Peyer's patch (tissue), 4 donors: Measurements from ENCODE around the gene ANKRD53. TPM values are rescaled to one million over a fixed set of nuclear protein-coding genes. Genes with fewer than 3 reads are reported as not detected.
"Not testable (repeated sequence)": the region's sequence is repeated elsewhere in the genome, so short reads cannot be mapped to it uniquely, and the experiment has no call there.

Source experiments
- DNase-seq, 3 donors: peaks; one replicate each; pipeline ENCODE4 v3.0.0-alpha.2; 2017 to 2019
- H3K27ac ChIP-seq, 4 donors: fragments of 200-600 bp; sonication (generic); one replicate each; pipeline ENCODE4 v1.5.1; 2016 to 2019
- H3K27me3 ChIP-seq, 2 donors: fragments of 200-600 bp; sonication (generic); one replicate each; pipeline ENCODE4 v1.5.1; 2019
- H3K36me3 ChIP-seq, 3 donors: fragments of 200-600 bp; sonication (generic); one replicate each; pipeline ENCODE4 v1.5.1; 2016 to 2019
- H3K4me1 ChIP-seq, 4 donors: fragments of 200-600 bp; sonication (generic); one replicate each; pipeline ENCODE4 v1.5.1; 2016 to 2019
- H3K4me3 ChIP-seq, 4 donors: fragments of 200-600 bp; sonication (generic); 1 replicate in 3 of 4; 2 replicates in 1 of 4; pipeline ENCODE4 v1.5.1; 2016 to 2019; ENCODE audit warnings: mild to moderate bottlenecking in 1 of 4
- H3K9me3 ChIP-seq, 4 donors: fragments of 200-600 bp; sonication (generic); one replicate each; pipeline ENCODE4 v1.5.1; 2016 to 2019; ENCODE audit warnings: mild to moderate bottlenecking in 1 of 4
- POLR2A ChIP-seq, 2 donors: fragments of 450-650 bp; IDR thresholded peaks; one replicate each; pipeline ENCODE4 v1.5.1; 2017; ENCODE audit warnings: antibody characterized with exemption in 2 of 2, mild to moderate bottlenecking in 2 of 2, moderate library complexity in 2 of 2
- total RNA-seq, 4 donors: library from RNA; depleted of rRNA; stranded (reverse); fragments of >200 nt; gene quantifications; one replicate each; pipeline ENCODE4 v1.1.0, GENCODE V29; 2016
- TF ChIP-seq, protein P1 (sequence below), 6 experiments: fragments of 450-650 bp in 4 of 6; fragments of 200-600 bp in 2 of 6; sonication (generic) in 1 of 6; IDR thresholded peaks; one replicate each; pipeline ENCODE4 v1.5.1; 2017 to 2019; ENCODE audit warnings: antibody characterized with exemption in 6 of 6, mild to moderate bottlenecking in 3 of 6, moderate library complexity in 1 of 6

ANKRD53 gene
- total RNA-seq, 4 donors from 2014 or later, result 3.5 TPM; not detected in 3

DNA sequence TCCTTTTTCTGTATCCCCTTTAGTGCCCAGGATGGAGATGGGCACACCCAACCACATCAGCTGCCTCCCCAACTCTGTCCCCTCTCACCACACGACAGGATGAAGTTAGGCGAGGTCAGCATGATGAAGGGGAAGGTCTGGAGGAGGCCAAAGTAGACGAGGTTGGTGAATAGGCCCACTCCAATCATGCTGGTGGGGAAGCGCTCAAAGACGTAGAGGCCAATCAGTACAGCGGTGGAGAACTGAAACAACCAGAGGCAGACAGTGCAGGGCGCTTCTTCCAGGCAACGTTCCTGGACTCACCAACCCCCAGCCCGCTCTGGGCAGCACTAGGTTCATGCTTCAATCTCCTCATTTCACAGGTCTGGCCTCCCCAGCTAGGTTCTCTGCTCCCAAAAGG lies 13.3 kb downstream of the ANKRD53 start:
- no peak for TF ChIP-seq POLR2A (IDR thresholded peaks at IDR 0.05)
- TF ChIP-seq, protein P1, sequence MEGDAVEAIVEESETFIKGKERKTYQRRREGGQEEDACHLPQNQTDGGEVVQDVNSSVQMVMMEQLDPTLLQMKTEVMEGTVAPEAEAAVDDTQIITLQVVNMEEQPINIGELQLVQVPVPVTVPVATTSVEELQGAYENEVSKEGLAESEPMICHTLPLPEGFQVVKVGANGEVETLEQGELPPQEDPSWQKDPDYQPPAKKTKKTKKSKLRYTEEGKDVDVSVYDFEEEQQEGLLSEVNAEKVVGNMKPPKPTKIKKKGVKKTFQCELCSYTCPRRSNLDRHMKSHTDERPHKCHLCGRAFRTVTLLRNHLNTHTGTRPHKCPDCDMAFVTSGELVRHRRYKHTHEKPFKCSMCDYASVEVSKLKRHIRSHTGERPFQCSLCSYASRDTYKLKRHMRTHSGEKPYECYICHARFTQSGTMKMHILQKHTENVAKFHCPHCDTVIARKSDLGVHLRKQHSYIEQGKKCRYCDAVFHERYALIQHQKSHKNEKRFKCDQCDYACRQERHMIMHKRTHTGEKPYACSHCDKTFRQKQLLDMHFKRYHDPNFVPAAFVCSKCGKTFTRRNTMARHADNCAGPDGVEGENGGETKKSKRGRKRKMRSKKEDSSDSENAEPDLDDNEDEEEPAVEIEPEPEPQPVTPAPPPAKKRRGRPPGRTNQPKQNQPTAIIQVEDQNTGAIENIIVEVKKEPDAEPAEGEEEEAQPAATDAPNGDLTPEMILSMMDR (IDR thresholded peaks at IDR 0.05), result no peak
- peaks cover 0 to 54% (median 0%) of the 10 kb centered on the region in 3 donors for H3K36me3 ChIP-seq
- DNase-seq, result no peak

DNA sequence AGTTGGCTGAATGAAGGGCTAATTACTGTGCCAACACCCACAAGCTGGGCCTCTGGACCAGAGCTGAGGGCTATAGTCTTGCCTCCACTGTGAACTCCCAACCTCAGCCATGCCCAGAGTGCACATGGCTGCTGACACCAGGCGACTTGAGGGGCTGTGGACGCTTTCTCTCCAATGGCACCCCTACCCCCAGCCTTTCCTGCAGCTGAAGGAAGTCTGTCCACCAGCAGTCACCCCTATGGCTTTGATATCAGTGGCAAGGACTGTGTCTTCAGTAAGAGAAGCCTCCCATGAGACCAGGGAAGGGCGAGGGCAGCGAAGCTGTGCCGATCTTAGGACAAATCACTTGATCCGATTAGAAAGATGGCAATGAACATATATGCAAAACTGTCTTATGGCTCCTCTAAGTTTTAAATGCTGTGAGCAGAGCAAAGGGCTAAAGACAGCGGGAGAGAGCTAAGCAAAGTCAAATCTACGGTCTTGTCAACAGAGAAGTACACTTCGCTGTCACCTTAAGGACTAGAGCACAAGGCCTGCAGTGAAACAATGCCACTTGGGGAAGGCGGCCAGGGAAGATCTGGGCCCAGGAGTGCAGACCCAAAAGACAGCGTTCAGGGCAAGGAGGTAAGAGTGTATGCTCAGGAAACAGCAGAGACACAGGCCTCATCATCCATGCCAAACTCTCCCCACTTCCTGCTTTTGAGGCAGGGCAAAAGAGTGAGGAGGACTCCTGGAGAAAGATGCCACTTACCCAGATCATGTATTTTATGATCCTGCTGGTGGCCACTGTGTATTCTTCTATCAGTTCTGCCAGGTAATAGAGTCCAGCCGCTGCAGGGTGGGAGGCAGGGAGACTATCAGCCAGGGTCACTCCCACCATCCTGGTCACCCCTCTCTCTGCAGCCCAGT lies 14.8 kb downstream of the ANKRD53 start:
- Histone ChIP-seq H3K27ac (no peak overlapping the region), H3K36me3 (peaks cover 0 to 39% (median 0%) of the 10 kb centered on the region in 3 donors), H3K4me1 (peaks cover 0 to 20% (median 8%) of the 10 kb centered on the region in 4 donors), H3K4me3 (peak overlapping the region; percentile 92 to 100 (median 96)), H3K27me3 (no peaks in the 10 kb centered on the region), H3K9me3 (no peaks in the 10 kb centered on the region)
- no peak for TF ChIP-seq POLR2A (IDR thresholded peaks at IDR 0.05)
- TF ChIP-seq, protein P1 (IDR thresholded peaks at IDR 0.05), result no peak
- no peak for DNase-seq

More for the DNA sequence above, 13.3 kb downstream of the ANKRD53 start:
- Histone ChIP-seq H3K27ac (no peak overlapping the region), H3K9me3 (no peaks in the 10 kb centered on the region), H3K4me1 (peaks cover 0 to 20% (median 8%) of the 10 kb centered on the region in 4 donors), H3K27me3 (no peaks in the 10 kb centered on the region), H3K4me3 (no peak overlapping the region)

DNA sequence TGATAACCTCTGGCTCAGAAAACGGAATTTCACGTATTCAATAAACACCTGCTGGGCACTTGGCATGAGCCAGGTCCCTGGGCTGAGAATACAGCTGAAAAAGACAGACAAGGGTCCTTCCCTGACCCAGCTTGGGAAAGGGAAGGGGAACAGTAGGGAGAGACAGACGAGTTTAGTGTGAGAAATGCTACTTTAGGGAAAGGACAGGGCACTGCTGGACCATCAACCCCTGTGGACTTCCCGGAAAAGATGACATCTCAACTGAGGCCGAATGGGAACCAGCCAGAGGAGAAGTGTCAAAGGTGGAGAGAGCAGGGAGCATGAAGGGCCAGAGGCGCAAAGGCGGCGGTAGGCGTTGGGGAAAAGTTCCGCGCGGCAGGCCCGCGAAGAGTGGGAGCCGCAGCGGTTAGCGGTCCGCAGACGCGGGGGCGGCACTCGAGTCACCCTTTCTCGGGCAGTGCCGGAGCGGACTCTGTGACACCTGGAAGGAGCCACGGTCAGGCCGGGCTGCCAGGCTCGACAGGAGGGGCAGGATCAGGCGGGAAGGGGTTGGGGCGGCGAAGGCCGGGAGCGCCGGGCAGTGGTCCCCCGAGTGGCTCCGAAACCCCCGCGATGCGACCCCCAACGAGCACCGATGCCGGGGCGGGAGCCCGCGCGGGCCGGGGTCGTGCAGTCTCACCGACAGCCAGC lies 15.7 kb downstream of the ANKRD53 start:
- Histone ChIP-seq H3K4me1 (peaks cover 0 to 20% (median 8%) of the 10 kb centered on the region in 4 donors), H3K9me3 (no peaks in the 10 kb centered on the region), H3K27me3 (no peaks in the 10 kb centered on the region), H3K36me3 (peaks cover 0 to 30% (median 0%) of the 10 kb centered on the region in 3 donors), H3K4me3 (peak overlapping the region; percentile 92 to 100 (median 96)), H3K27ac (peak overlapping the region; percentile 83 to 89 (median 84))
- DNase-seq, result peak in 2 of 3 donors; percentile 27 to 52
- no peak for TF ChIP-seq POLR2A (IDR thresholded peaks at IDR 0.05)
- TF ChIP-seq, protein P1 (IDR thresholded peaks at IDR 0.05), result no peak

DNA sequence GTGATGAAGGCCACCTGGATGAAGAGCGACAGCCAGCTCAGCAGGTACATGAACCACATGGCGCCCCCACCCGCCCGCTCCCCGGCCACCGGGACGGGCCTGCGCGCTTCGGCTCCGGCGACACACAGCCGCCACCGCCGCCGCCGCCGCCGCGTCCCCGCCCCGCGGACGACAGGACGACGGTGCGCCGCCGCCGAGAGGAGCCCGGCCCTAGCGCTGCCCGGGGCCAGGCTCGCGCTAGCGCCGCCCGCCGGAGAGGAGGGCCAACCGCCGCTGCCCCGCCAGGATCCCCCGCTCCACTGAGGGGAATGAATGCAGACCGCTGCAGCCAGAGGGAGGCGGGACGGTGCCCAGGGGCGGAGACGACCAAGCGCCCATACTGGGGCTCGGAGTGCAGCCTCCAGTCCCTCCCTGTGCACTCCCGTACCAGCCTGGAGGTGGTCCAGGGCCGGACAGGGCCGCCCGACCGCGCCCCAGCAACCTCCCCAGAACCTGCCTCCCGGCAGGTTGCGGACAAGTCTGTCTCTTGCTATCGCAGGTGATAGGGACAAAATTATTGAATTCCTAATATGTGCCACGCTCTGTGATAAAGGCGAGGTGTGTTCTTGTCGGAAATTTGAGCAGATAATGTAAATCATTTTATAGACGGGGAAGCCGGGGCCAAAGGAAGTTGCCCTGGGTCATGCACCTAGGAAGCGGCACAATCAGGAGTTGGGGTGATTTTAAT lies 16.4 kb downstream of the ANKRD53 start, which contains the start of gene TEX261:
Gene TEX261, minus strand, starts transcription at position 175 of the 727 bp plus-strand sequence. Its CDS starts 116 bp downstream, at position 59.
- Histone ChIP-seq H3K4me1 (peaks cover 0 to 20% (median 8%) of the 10 kb centered on the region in 4 donors), H3K36me3 (peaks cover 0 to 23% (median 0%) of the 10 kb centered on the region in 3 donors), H3K27ac (peak within 1 kb of the TSS; percentile 83 to 89 (median 84)), H3K27me3 (no peaks in the 10 kb centered on the region), H3K4me3 (peak within 1 kb of the TSS; percentile 92 to 100 (median 96)), H3K9me3 (no peaks in the 10 kb centered on the region)
- DNase-seq, result peak; percentile 78 to 94 (median 93)
- TF ChIP-seq, protein P1 (IDR thresholded peaks at IDR 0.05), result peak; percentile 56 to 90 (median 68)
- peak; percentile 20 to 47 for TF ChIP-seq POLR2A (IDR thresholded peaks at IDR 0.05)

DNA sequence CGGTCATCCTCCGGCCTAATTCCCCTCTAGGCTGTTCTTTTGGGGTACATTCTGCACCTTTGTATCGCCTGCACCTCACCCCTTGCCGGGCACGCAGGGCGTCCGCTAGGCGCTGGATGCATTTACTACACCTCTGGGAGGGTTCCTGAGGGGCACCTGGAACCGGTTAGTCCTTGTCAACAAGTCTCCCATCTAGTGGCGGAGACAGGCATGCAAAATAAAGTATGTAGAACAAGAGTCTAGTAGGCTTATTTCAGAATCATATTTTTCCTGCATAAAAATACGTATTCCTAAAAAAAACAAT lies 16.9 kb downstream of the ANKRD53 start:
- peak overlapping the region; percentile 92 to 100 (median 96) for H3K4me3 ChIP-seq
- peak in 2 of 3 donors; percentile 73 to 77 for DNase-seq
- TF ChIP-seq, protein P1 (IDR thresholded peaks at IDR 0.05), result peak; percentile 34 to 53 (median 46)
- no peak for TF ChIP-seq POLR2A (IDR thresholded peaks at IDR 0.05)
- H3K27ac ChIP-seq, result peak overlapping the region; percentile 83 to 89 (median 84)
- H3K27me3 ChIP-seq, result no peaks in the 10 kb centered on the region
- H3K9me3 ChIP-seq, result no peaks in the 10 kb centered on the region
- peaks cover 0 to 18% (median 0%) of the 10 kb centered on the region in 3 donors for H3K36me3 ChIP-seq
- H3K4me1 ChIP-seq, result peaks cover 0 to 20% (median 8%) of the 10 kb centered on the region in 4 donors

DNA sequence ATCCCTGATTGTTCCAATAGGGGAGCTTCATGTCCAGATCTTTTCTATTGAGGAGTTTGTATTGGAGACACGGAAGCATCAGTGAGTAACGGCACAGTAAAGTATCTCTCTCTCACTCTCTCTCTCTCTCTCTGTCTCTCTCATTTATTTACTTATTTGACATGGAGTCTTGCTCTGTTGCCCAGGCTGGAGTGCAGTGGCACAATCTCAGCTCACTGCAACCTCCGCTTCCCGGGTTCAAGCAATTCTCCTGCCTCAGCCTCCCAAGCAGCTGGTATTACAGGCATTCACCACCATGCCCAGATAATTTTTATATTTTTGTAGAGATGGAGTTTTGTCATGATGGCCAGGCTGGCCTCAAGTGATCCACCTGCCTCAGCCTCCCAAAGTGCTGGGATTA lies 20.5 kb downstream of the ANKRD53 start:
- not testable (repeated sequence) for DNase-seq, H3K27me3 ChIP-seq, H3K9me3 ChIP-seq, H3K4me3 ChIP-seq, H3K36me3 ChIP-seq, H3K27ac ChIP-seq
- peaks cover 1 to 20% (median 4%) of the 10 kb centered on the region in 4 donors for H3K4me1 ChIP-seq
